IgD-negative memory B cell (primary cell): Measurements from ENCODE around the gene PIGU. TPM values are rescaled to one million over a fixed set of nuclear protein-coding genes. Genes with fewer than 3 reads are reported as not detected.
A peak's percentile ranks its signal among the peaks of the same experiment; 100 is the strongest.

Experiments used
- H3K27ac Mint-ChIP-seq, 3 donors: one replicate each; pipeline ENCODE4 v1.8.0; 2020 to 2022; ENCODE audit warnings: mild to moderate bottlenecking in 3 of 3, mixed read lengths in 3 of 3, moderate library complexity in 1 of 3
- H3K27me3 Mint-ChIP-seq: one replicate; pipeline ENCODE4 v1.8.0; 2021; ENCODE audit warnings: mixed read lengths
- H3K36me3 Mint-ChIP-seq: one replicate; pipeline ENCODE4 v1.8.0; 2020; ENCODE audit warnings: mild to moderate bottlenecking, mixed read lengths
- H3K4me1 Mint-ChIP-seq, 3 donors: one replicate each; pipeline ENCODE4 v1.8.0; 2020 to 2022; ENCODE audit warnings: mixed read lengths in 3 of 3, mild to moderate bottlenecking in 1 of 3
- H3K4me3 Mint-ChIP-seq, 4 donors: one replicate each; pipeline ENCODE4 v1.8.0; 2020 to 2022; ENCODE audit warnings: mild to moderate bottlenecking in 4 of 4, mixed read lengths in 4 of 4, moderate library complexity in 3 of 4
- H3K9me3 Mint-ChIP-seq, 3 donors: one replicate each; pipeline ENCODE4 v1.8.0; 2020 to 2021; ENCODE audit warnings: mixed read lengths in 3 of 3, mild to moderate bottlenecking in 1 of 3
- polyA plus RNA-seq: library from polyadenylated mRNA; unstranded; fragments of 300-500 nt; fragmentation: Illumina TruSeq; gene quantifications from one replicate; pipeline ENCODE4 v1.2.3, GENCODE V29; 2021

The PIGU gene
- polyA plus RNA-seq, 1 donor from 2014 or later = 19.8 TPM

GRCh38 chr20:34559311-34560140, 117.4 kb downstream of the PIGU start:
- peak overlapping the region; percentile 65 to 88 (median 82) for H3K4me3 Mint-ChIP-seq
- H3K36me3 Mint-ChIP-seq = no peaks in the 10 kb centered on the region
- peaks cover 4 to 14% (median 10%) of the 10 kb centered on the region in 3 donors for H3K4me1 Mint-ChIP-seq
- H3K27ac Mint-ChIP-seq = peak overlapping the region; percentile 92 to 94 (median 93)
- H3K9me3 Mint-ChIP-seq = no peaks in the 10 kb centered on the region
- no peaks in the 10 kb centered on the region for H3K27me3 Mint-ChIP-seq

GRCh38 chr20:34558320-34559218, 118.3 kb downstream of the PIGU start, which contains the start of gene MAP1LC3A:
Gene MAP1LC3A, plus strand, starts transcription at chr20:34558718. Its CDS starts 151 bp downstream, at chr20:34558869.
- Mint-ChIP-seq H3K36me3 (no peaks in the 10 kb centered on the region), H3K9me3 (no peaks in the 10 kb centered on the region), H3K27me3 (no peaks in the 10 kb centered on the region), H3K27ac (peak within 1 kb of the TSS; percentile 92 to 99 (median 96)), H3K4me1 (peaks cover 4 to 13% (median 10%) of the 10 kb centered on the region in 3 donors), H3K4me3 (peak within 1 kb of the TSS; percentile 68 to 95 (median 88))

DNA sequence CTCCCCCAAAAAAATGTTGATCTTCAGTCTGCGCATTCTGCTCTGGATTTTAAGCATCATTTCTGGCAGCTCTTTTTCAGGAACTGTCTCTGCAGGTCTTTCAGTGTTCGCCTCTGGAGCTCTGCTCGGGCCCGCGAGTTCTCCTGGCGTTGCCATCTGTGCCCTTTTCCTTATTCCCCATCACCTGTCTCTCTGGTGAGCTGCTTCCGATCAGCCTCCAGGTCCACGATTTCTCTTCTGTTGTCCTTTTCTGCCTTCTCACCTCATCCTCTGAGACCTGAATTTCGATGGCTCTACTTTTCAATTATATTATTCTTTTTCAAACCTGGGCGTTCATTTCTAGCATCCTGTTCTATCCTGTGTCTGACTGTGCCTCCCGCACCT, 119.0 kb downstream of the PIGU start:
- Mint-ChIP-seq H3K27me3 (no peaks in the 10 kb centered on the region), H3K9me3 (no peaks in the 10 kb centered on the region), H3K4me1 (peaks cover 4 to 13% (median 10%) of the 10 kb centered on the region in 3 donors), H3K4me3 (peak overlapping the region; percentile 68 to 95 (median 88)), H3K27ac (peak overlapping the region; percentile 82 to 99 (median 96)), H3K36me3 (no peaks in the 10 kb centered on the region)

DNA sequence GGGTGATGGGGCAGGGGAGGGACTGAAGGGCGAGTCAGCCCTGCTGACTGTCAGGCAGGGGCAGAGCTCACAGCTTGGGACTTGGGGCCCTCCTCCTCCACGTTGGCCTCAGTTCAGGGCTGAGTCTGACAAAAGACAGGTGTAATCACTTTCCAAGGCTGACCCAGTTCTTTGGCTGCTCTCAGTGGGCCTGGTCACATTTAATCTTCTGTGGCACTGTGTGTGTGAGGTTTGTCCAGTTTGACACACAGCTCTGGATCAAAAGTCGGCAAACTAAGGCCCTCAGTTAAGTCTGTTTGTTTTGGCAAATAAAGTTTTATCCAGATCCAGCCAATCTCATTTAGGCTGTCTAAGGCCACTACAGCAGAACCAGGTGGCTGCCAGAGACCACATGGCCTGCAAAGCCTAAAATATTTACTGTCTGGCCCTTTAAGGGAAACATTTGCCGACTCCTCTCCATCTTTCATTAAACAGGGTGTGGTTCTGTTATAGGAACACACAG, 123.5 kb downstream of the PIGU start:
- Mint-ChIP-seq H3K9me3 (no peaks in the 10 kb centered on the region), H3K27ac (no peak overlapping the region), H3K4me1 (peaks cover 0 to 14% (median 6%) of the 10 kb centered on the region in 3 donors), H3K4me3 (no peak overlapping the region), H3K27me3 (no peaks in the 10 kb centered on the region), H3K36me3 (no peaks in the 10 kb centered on the region)

DNA sequence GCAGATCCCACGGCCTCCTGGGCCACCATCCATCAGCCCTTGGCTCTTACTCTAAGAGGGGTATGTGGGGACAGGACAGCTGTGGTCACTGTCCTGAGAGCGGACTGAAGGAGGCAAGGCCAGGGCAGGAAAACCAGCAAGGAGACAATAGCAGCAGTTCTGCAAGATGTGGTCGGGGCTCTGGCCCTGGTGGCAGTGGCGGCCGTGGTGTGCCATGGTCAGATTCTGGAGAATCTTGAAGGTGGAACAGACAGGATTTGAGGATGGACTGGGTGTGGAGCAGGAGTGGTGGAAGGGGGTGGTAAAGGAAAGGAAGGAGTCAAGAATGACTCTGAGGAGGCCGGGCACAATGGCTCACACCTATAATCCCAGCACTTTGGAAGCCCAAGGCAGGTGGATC, 124.3 kb downstream of the PIGU start:
- H3K4me1 Mint-ChIP-seq = peaks cover 0 to 8% (median 2%) of the 10 kb centered on the region in 3 donors
- peaks cover 1% of the 10 kb centered on the region for H3K36me3 Mint-ChIP-seq
- no peaks in the 10 kb centered on the region for H3K27me3 Mint-ChIP-seq
- no peaks in the 10 kb centered on the region for H3K9me3 Mint-ChIP-seq
- peak overlapping the region in 1 of 4 donors; percentile 63 for H3K4me3 Mint-ChIP-seq
- no peak overlapping the region for H3K27ac Mint-ChIP-seq

- H3K9me3 Mint-ChIP-seq = no peaks in the 10 kb centered on the region
- H3K36me3 Mint-ChIP-seq = peaks cover 1% of the 10 kb centered on the region
- no peak overlapping the region for H3K27ac Mint-ChIP-seq
- H3K4me3 Mint-ChIP-seq = no peak overlapping the region
- peaks cover 0 to 2% (median 0%) of the 10 kb centered on the region in 3 donors for H3K4me1 Mint-ChIP-seq
- no peaks in the 10 kb centered on the region for H3K27me3 Mint-ChIP-seq
Observed at GRCh38 chr20:34549929-34550305, 127.0 kb downstream of the PIGU start.

DNA sequence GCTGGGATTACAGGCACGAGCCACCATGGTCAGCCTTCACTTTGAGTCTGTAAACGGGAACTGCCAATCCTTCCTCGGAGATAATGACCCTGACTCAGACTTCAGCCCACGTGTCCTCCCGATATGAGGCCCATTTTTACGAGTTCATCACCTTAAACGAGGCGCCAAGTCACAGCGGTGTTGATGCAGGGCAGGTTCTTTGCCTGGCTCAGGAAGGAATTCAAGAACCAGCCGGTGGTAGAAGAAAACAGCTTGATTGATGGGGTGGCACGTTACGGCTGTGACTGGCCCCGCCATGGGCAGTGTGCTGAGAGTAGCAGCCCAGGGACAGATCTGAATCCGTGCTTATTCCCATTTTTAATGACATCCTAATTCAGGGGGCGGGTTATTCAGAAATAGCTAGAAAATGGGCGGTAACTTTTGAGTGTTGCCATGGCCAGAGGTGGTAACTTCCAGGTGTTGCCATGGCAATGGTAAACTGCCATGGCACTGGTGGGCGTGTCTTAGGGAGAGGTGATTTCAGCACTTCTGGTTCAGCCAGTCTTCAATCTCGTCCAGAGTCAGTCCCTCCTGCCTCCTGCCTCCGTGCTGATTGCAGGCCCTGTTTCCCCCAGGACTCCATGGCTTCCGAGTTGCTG, 127.5 kb downstream of the PIGU start:
- no peaks in the 10 kb centered on the region for H3K9me3 Mint-ChIP-seq
- peaks cover 0 to 4% (median 2%) of the 10 kb centered on the region in 3 donors for H3K4me1 Mint-ChIP-seq
- H3K27me3 Mint-ChIP-seq = peaks cover 3% of the 10 kb centered on the region
- peaks cover 1% of the 10 kb centered on the region for H3K36me3 Mint-ChIP-seq
- no peak overlapping the region for H3K4me3 Mint-ChIP-seq
- no peak overlapping the region for H3K27ac Mint-ChIP-seq

GRCh38 chr20:34547844-34548613, 128.9 kb downstream of the PIGU start:
- Mint-ChIP-seq H3K4me3 (no peak overlapping the region), H3K27me3 (peaks cover 3% of the 10 kb centered on the region), H3K27ac (peak overlapping the region in 1 of 3 donors; percentile 50), H3K36me3 (peaks cover 1% of the 10 kb centered on the region), H3K4me1 (peaks cover 4 to 9% (median 8%) of the 10 kb centered on the region in 3 donors), H3K9me3 (no peaks in the 10 kb centered on the region)

DNA sequence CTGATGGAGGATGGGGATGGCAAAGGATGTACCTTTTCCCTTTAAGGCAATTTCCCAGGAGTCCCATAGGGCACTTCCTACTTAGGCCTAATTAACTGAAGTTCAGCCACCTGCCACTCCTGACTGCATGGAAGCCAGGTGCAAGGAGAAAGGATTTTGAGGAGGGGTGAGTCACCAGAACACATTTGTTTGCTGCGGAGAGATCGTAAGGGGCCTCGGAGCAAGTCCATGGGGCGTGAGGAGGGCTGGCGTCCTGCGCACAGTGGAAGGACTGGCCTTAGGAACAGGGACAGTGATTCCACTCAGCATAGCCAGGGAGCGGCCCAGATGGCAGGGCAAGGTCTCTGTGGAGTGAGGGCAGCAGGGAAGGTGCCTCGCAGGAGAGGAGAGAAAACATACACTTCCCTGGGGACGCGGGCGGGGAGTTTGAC, 130.1 kb downstream of the PIGU start:
- H3K36me3 Mint-ChIP-seq = peaks cover 1% of the 10 kb centered on the region
- H3K27me3 Mint-ChIP-seq = peaks cover 3% of the 10 kb centered on the region
- H3K4me3 Mint-ChIP-seq = no peak overlapping the region
- H3K27ac Mint-ChIP-seq = peak overlapping the region in 1 of 3 donors; percentile 58
- peaks cover 8 to 14% (median 12%) of the 10 kb centered on the region in 3 donors for H3K4me1 Mint-ChIP-seq
- H3K9me3 Mint-ChIP-seq = no peaks in the 10 kb centered on the region

DNA sequence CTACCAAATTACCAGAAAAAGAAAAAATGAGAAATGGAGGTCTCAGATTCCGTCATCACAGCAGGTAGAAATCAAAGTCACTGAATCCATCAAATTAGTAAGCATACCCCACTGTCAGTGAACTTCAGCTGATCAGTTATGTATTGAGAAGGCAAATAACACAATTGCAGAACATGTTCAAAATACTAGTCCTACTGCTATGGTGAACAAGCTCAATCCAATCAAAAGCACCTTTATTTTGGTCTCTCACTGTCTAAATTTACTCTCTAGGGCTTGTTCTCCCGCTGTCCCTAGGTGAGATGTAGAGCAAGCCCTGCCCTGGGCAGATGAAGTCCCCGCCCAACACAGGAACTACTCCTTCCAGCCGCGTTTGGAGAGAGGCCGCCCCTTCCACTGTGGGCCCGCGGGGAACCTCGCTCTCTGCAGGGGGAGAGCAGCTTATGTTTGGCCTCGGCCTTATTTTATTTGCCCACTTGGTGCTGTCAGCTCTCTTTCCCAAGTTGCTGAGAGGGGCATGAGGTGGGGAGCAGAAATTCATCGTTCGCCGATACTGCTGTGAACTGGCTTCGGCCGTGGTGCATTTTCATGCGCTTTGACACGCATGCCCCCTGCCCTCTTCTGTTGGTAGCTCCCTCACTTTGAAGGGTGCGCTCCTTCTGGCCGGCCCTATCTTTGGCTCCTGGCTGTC, 132.6 kb downstream of the PIGU start:
- H3K27me3 Mint-ChIP-seq = peaks cover 3% of the 10 kb centered on the region
- peaks cover 14 to 24% (median 16%) of the 10 kb centered on the region in 3 donors for H3K4me1 Mint-ChIP-seq
- H3K9me3 Mint-ChIP-seq = no peaks in the 10 kb centered on the region

GRCh38 chr20:34543463-34544056, 133.3 kb downstream of the PIGU start:
- H3K9me3 Mint-ChIP-seq = no peaks in the 10 kb centered on the region

More for the DNA sequence above, 132.6 kb downstream of the PIGU start:
- H3K27ac Mint-ChIP-seq = no peak overlapping the region
- peaks cover 8% of the 10 kb centered on the region for H3K36me3 Mint-ChIP-seq
- H3K4me3 Mint-ChIP-seq = peak overlapping the region in 1 of 4 donors; percentile 86

GRCh38 chr20:34542439-34542838, 134.5 kb downstream of the PIGU start:
- H3K27me3 Mint-ChIP-seq = peaks cover 3% of the 10 kb centered on the region
- peaks cover 7% of the 10 kb centered on the region for H3K36me3 Mint-ChIP-seq
- peak overlapping the region in 1 of 3 donors; percentile 62 for H3K27ac Mint-ChIP-seq
- H3K9me3 Mint-ChIP-seq = no peaks in the 10 kb centered on the region
- H3K4me3 Mint-ChIP-seq = no peak overlapping the region
- H3K4me1 Mint-ChIP-seq = peaks cover 16 to 24% (median 21%) of the 10 kb centered on the region in 3 donors

More at GRCh38 chr20:34543463-34544056, 133.3 kb downstream of the PIGU start:
- Mint-ChIP-seq H3K36me3 (peaks cover 8% of the 10 kb centered on the region), H3K27me3 (peaks cover 3% of the 10 kb centered on the region), H3K4me1 (peaks cover 15 to 24% (median 19%) of the 10 kb centered on the region in 3 donors), H3K4me3 (no peak overlapping the region), H3K27ac (no peak overlapping the region)

- no peaks in the 10 kb centered on the region for H3K9me3 Mint-ChIP-seq
- H3K27ac Mint-ChIP-seq = peak overlapping the region in 1 of 3 donors; percentile 62
- peaks cover 16 to 24% (median 21%) of the 10 kb centered on the region in 3 donors for H3K4me1 Mint-ChIP-seq
- H3K27me3 Mint-ChIP-seq = peaks cover 3% of the 10 kb centered on the region
- peaks cover 7% of the 10 kb centered on the region for H3K36me3 Mint-ChIP-seq
- no peak overlapping the region for H3K4me3 Mint-ChIP-seq
Observed at GRCh38 chr20:34541917-34542316, 135.0 kb downstream of the PIGU start.
